HepG2 (cell line): ENCODE measurements around the gene SLC1A2. TPM values are rescaled to one million over a fixed set of nuclear protein-coding genes. Genes with fewer than 3 reads are reported as not detected.
A peak's percentile ranks its signal among the peaks of the same experiment; 100 is the strongest.

ENCODE experiments used
- ATAC-seq: fragments of 200-7000 bp; cut with Tn5 transposase; 3 replicates; pipeline ENCODE4 v1.9.1; 2020; ENCODE audit warnings: mild to moderate bottlenecking, moderate library complexity
- BruUV-seq: library from RNA; stranded (reverse); fragments of 400-500 nt; replicated peaks from 2 replicates; lab custom pipeline; 2021; lab: Mats Ljungman, UMichigan
- CTCF ChIA-PET: fragments of 300-600 bp; formaldehyde crosslinking; extraction: SDS; loops from one replicate; lab custom pipeline; 2021; ENCODE audit warnings: low total read pairs, inconsistent platforms, low intra/inter-chr PET ratio; lab: Yijun Ruan, JAX
- POLR2A ChIA-PET: fragments of 350-600 bp; sonication (Branson Sonifier 250); formaldehyde crosslinking; loops from one replicate; lab custom pipeline; 2020; ENCODE audit warnings: antibody characterized with exemption, inconsistent platforms; lab: Yijun Ruan, JAX
- DNase-seq: peaks from one replicate; pipeline ENCODE4 v3.0.0-alpha.2; 2015; ENCODE audit warnings: low spot score
- FAIRE-seq: peaks from 3 replicates; lab custom pipeline; 2011; peaks lifted over from hg19 to GRCh38; lab: Jason Lieb, UNC
- H2AFZ ChIP-seq: one replicate; pipeline ENCODE4 v1.6.1; 2011; ENCODE audit warnings: low read length, inconsistent platforms
- H3K27ac ChIP-seq: fragments of 300-600 bp; 3 replicates; pipeline ENCODE4 v1.8.0; 2011; ENCODE audit warnings: mixed run types, mild to moderate bottlenecking, mixed read lengths, low read length, inconsistent platforms; ENCODE audit not compliant: insufficient read depth; ENCODE audit errors: extremely low read length
- H3K27me3 ChIP-seq, 2 experiments: fragments of 200-600 bp in 1 of 2; 2 replicates in 1 of 2; 3 replicates in 1 of 2; pipeline versions ENCODE4 v1.6.0 to v1.8.0; 2011; ENCODE audit warnings: low read length in 2 of 2, mild to moderate bottlenecking in 2 of 2, moderate library complexity in 2 of 2, inconsistent platforms in 1 of 2; ENCODE audit not compliant: insufficient read depth in 2 of 2, control insufficient read depth in 1 of 2
- H3K36me3 ChIP-seq, 2 experiments: fragments of 200-600 bp in 1 of 2; replicated peaks in 1 of 2; 2 replicates in 1 of 2; 3 replicates in 1 of 2; pipeline versions ENCODE4 v1.5.1 to v1.8.0; 2011; ENCODE audit warnings: low read length in 2 of 2, inconsistent platforms in 1 of 2; ENCODE audit not compliant: insufficient read depth in 2 of 2, control insufficient read depth in 1 of 2
- H3K4me1 ChIP-seq: 2 replicates; pipeline ENCODE4 v1.5.1; 2012; ENCODE audit warnings: low read length, inconsistent platforms; ENCODE audit not compliant: insufficient read depth
- H3K4me2 ChIP-seq: 2 replicates; pipeline ENCODE4 v1.6.0; 2011; ENCODE audit warnings: low read depth, low read length, inconsistent platforms
- H3K4me3 ChIP-seq, 3 experiments: fragments of 200-600 bp in 1 of 3; sonication (generic), shearing (Covaris generic) in 1 of 3; replicated peaks in 1 of 3; 2 replicates each; pipeline ENCODE4 v1.5.1; 2011 to 2016; ENCODE audit warnings: low read length in 3 of 3, inconsistent platforms in 2 of 3, low read depth in 2 of 3, mild to moderate bottlenecking in 2 of 3, control low read depth in 1 of 3, mixed read lengths in 1 of 3; ENCODE audit not compliant: insufficient read depth in 1 of 3
- H3K79me2 ChIP-seq: one replicate; pipeline ENCODE4 v1.6.1; 2011; ENCODE audit warnings: low read length, inconsistent platforms; ENCODE audit not compliant: insufficient read depth
- H3K9ac ChIP-seq: 2 replicates; pipeline ENCODE4 v1.6.0; 2011; ENCODE audit warnings: mild to moderate bottlenecking, low read depth, low read length, inconsistent platforms; ENCODE audit not compliant: insufficient read depth
- H3K9me3 ChIP-seq: 2 replicates; pipeline ENCODE4 v1.5.1; 2012; ENCODE audit warnings: mild to moderate bottlenecking, low read length
- H4K20me1 ChIP-seq: 2 replicates; pipeline ENCODE4 v1.6.0; 2011; ENCODE audit warnings: inconsistent platforms, mild to moderate bottlenecking, low read length, moderate library complexity; ENCODE audit not compliant: insufficient read depth
- AKAP8 ChIP-seq: sonication (generic); formaldehyde crosslinking; IDR thresholded peaks from 2 replicates; pipeline ENCODE4 v1.5.1; 2020; ENCODE audit warnings: mild to moderate bottlenecking, missing genetic modification reagents
- CENPBD1 ChIP-seq: sonication (generic); formaldehyde crosslinking; IDR thresholded peaks from 2 replicates; pipeline ENCODE4 v1.8.0; 2022; ENCODE audit warnings: missing genetic modification reagents, low read depth, mild to moderate bottlenecking, borderline replicate concordance
- CREM ChIP-seq, 2 experiments: sonication (generic) in 1 of 2; formaldehyde crosslinking in 1 of 2; IDR thresholded peaks; 2 replicates each; pipeline versions ENCODE4 v1.4.0 to v1.6.1; 2016 to 2020; ENCODE audit warnings: antibody characterized with exemption in 1 of 2, mild to moderate bottlenecking in 1 of 2, missing genetic modification reagents in 1 of 2
- FOSL2 ChIP-seq: sonication (generic); formaldehyde crosslinking; IDR thresholded peaks from 2 replicates; pipeline ENCODE4 v1.4.0; 2020; ENCODE audit warnings: missing genetic modification reagents
- TOPORS ChIP-seq: sonication (generic); formaldehyde crosslinking; IDR thresholded peaks from 2 replicates; pipeline ENCODE4 v1.8.0; 2023; ENCODE audit warnings: mild to moderate bottlenecking, missing genetic modification reagents
- WGBS: methylation state at CpG from one replicate; pipeline ENCODE4 v1.1.6; 2017; ENCODE audit warnings: low lambda C conversion rate; 5-methylcytosine and 5-hydroxymethylcytosine counted together
- in situ Hi-C: cut with HindIII; loops from 2 replicates; pipeline ENCODE4 v1.10.0; 2017; ENCODE audit warnings: low pct_unique_long_range_greater_than_20kb; ENCODE audit not compliant: extremely low pct_ligation_motif_present
- intact Hi-C: fragments of 100-400 bp; cut with micrococcal nuclease; formaldehyde crosslinking; loops from one replicate; pipeline ENCODE4 v1.10.0; 2022; ENCODE audit not compliant: unreplicated experiment
- polyA plus RNA-seq, 8 experiments: library from polyadenylated mRNA; depleted of rRNA in 3 of 8; stranded (reverse) in 7 of 8; unstranded in 1 of 8; fragments of >200 nt; fragmentation: Illumina TruSeq in 4 of 8; extraction: Trizol in 4 of 8; gene quantifications; 2 replicates each; pipeline versions ENCODE4 v1.2.1 to v1.2.3, GENCODE V29; 2011 to 2016; ENCODE audit warnings: low read depth in 4 of 8, missing spikeins in 1 of 8, mixed read lengths in 1 of 8; ENCODE audit not compliant: insufficient read depth in 1 of 8
- total RNA-seq, 5 experiments: library from RNA; depleted of rRNA; stranded (reverse); fragments of >200 nt; fragmentation: Illumina TruSeq; extraction: Trizol; gene quantifications; 2 replicates each; pipeline ENCODE4 v1.2.3, GENCODE V29; 2016; ENCODE audit warnings: low read depth in 1 of 5
- TF ChIP-seq, protein P1 (sequence below): sonication (generic); formaldehyde crosslinking; IDR thresholded peaks from 2 replicates; pipeline ENCODE4 v1.4.0; 2020; ENCODE audit warnings: mild to moderate bottlenecking, missing genetic modification reagents

Gene SLC1A2
- total and polyA plus RNA-seq, 2 of the 13 experiments (the other 11 are each of a cell fraction or from before 2014, with no cell fraction given), result 23.2 to 43.2 TPM

DNA sequence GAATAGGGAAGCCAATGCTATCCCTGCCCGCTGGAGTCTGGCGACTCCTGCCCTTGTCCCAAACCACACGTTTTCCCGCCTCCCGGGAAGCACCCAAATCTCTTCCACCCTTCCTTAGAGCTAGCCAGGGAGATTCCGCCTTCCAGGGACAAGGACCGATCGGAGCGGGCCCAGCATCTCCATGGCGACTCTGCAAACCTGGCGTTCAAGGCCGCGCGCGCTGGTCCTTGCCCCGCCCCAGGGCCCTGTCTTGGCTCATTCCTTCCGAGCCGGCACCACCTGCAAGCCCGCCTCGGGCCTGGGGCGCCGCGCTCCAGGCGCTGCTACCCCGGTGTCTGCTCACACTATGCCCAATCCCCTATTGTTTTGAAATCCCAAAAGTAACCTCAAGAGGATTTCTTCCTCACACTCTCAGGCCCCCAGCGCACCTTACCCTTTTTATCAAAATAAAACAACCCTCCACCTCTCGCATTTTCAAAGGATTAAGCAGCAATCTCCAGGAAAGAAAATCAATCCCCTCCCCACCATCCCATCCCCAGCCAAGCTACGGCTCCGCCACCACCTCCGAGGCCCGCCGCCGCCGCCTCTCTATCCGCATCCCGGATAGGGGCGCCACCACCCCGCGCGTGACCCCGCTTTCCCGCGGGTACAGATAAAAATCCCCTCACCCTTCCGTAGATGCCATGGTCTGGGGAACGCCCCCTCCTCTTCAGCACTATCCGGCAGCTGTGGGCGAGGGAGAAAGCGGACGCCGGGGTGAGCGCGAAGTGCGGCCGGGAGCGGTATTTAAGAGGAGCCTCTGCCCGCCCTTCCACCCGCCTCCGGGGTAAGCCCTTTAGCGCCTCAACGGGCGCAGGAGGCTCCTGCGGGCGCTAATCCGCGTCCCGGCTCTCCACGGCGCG lies 825 bp downstream of the SLC1A2 start:
- Histone ChIP-seq H3K79me2 (no peaks in the 10 kb centered on the region), H3K4me3 (peak overlapping the region in 1 of 3 experiments; percentile 15; a peak in 1 of 6 replicates), H3K4me2 (peak overlapping the region; percentile 48), H3K4me1 (no peaks in the 10 kb centered on the region), H3K9me3 (no peaks in the 10 kb centered on the region), H4K20me1 (no peaks in the 10 kb centered on the region), H3K36me3 (no peaks in the 10 kb centered on the region), H3K27ac (no peak overlapping the region), H3K9ac (no peak overlapping the region), H3K27me3 (peaks cover 8 to 63% of the 10 kb centered on the region in 2 experiments; a peak in 4 of 5 replicates), H2AFZ (no peak overlapping the region)
- intact Hi-C loops (no loop called here), in situ Hi-C loops (no loop called here)
- WGBS, result 38% methylated on average over 48 of the region's 69 CpGs
- CTCF ChIA-PET, result no interaction called here
- FAIRE-seq, result no peak
- peak; percentile 61 for ATAC-seq
- DNase-seq, result no peak
- TF ChIP-seq, protein P1, sequence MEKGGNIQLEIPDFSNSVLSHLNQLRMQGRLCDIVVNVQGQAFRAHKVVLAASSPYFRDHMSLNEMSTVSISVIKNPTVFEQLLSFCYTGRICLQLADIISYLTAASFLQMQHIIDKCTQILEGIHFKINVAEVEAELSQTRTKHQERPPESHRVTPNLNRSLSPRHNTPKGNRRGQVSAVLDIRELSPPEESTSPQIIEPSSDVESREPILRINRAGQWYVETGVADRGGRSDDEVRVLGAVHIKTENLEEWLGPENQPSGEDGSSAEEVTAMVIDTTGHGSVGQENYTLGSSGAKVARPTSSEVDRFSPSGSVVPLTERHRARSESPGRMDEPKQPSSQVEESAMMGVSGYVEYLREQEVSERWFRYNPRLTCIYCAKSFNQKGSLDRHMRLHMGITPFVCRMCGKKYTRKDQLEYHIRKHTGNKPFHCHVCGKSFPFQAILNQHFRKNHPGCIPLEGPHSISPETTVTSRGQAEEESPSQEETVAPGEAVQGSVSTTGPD (CRISPR knock-in tag), result no peak
- TF ChIP-seq CENPBD1 (no peak), CREM (IDR thresholded peaks at IDR 0.05) (no peak), CREM (CRISPR knock-in tag; IDR thresholded peaks at IDR 0.05) (no peak), AKAP8 (CRISPR knock-in tag) (no peak), FOSL2 (CRISPR knock-in tag) (no peak), TOPORS (no peak)
- POLR2A ChIA-PET, result no interaction called here
- BruUV-seq, result no TSS peak
